PC-3 (cell line): Measurements from ENCODE around the gene NBAS. TPM values are rescaled to one million over a fixed set of nuclear protein-coding genes. Genes with fewer than 3 reads are reported as not detected.

ENCODE experiments used
- ATAC-seq: fragments of 200-7000 bp; cut with Tn5 transposase; 2 replicates; pipeline ENCODE4 v1.9.1; 2020; ENCODE audit warnings: mild to moderate bottlenecking, moderate library complexity
- BruUV-seq: library from RNA; stranded (reverse); fragments of 400-500 nt; replicated peaks from 2 replicates; lab custom pipeline; 2021; lab: Mats Ljungman, UMichigan
- CTCF ChIA-PET: fragments of 300-600 bp; sonication (Branson Sonifier 250); formaldehyde crosslinking; loops from one replicate; lab custom pipeline; 2022; ENCODE audit warnings: antibody characterized with exemption; lab: Charles Lee
- POLR2A ChIA-PET: fragments of 300-600 bp; sonication (Branson Sonifier 250); formaldehyde crosslinking; loops from one replicate; lab custom pipeline; 2022; ENCODE audit warnings: antibody characterized with exemption; ENCODE audit not compliant: unreplicated experiment; lab: Charles Lee
- DNase-seq: peaks from one replicate; pipeline ENCODE4 v3.0.0-alpha.2; 2015
- H2AFZ ChIP-seq: fragments of 300-600 bp; sonication (generic); 2 replicates; pipeline ENCODE4 v1.6.0; 2016; ENCODE audit warnings: antibody characterized with exemption, low read length
- H3F3A ChIP-seq: fragments of 300-600 bp; sonication (generic); one replicate; pipeline ENCODE4 v1.6.0; 2017; ENCODE audit warnings: antibody characterized with exemption, low read length, control low read depth, mild to moderate bottlenecking; ENCODE audit not compliant: unreplicated experiment
- H3K27ac ChIP-seq: fragments of 300-600 bp; sonication (generic); 2 replicates; pipeline ENCODE4 v1.5.1; 2016; ENCODE audit warnings: mild to moderate bottlenecking, low read length
- H3K27me3 ChIP-seq: fragments of 300-600 bp; sonication (generic); 2 replicates; pipeline ENCODE4 v1.6.1; 2016; ENCODE audit warnings: low read length, mixed read lengths
- H3K36me3 ChIP-seq: fragments of 300-600 bp; sonication (generic); 2 replicates; pipeline ENCODE4 v1.6.1; 2016; ENCODE audit warnings: low read depth, mixed run types, low read length, mixed read lengths
- H3K4me1 ChIP-seq: fragments of 300-600 bp; sonication (generic); 2 replicates; pipeline ENCODE4 v1.5.1; 2016; ENCODE audit warnings: low read length; ENCODE audit not compliant: insufficient read depth
- H3K4me2 ChIP-seq: fragments of 300-600 bp; sonication (generic); 2 replicates; pipeline ENCODE4 v1.6.0; 2016; ENCODE audit warnings: low read length
- H3K4me3 ChIP-seq: fragments of 300-600 bp; sonication (generic); 2 replicates; pipeline ENCODE4 v1.5.1; 2016; ENCODE audit warnings: mild to moderate bottlenecking, low read length, mixed read lengths
- H3K79me2 ChIP-seq: fragments of 300-600 bp; sonication (generic); 2 replicates; pipeline ENCODE4 v1.6.1; 2017; ENCODE audit warnings: low read length, mixed read lengths
- H3K9ac ChIP-seq: fragments of 300-600 bp; sonication (generic); 2 replicates; pipeline ENCODE4 v1.6.0; 2016; ENCODE audit warnings: mild to moderate bottlenecking, low read length
- H3K9me2 ChIP-seq: fragments of 300-600 bp; sonication (generic); replicated peaks from 2 replicates; pipeline ENCODE4 v1.6.1; 2016; ENCODE audit warnings: mixed run types, low read length, mixed read lengths
- H3K9me3 ChIP-seq: fragments of 300-600 bp; sonication (generic); 2 replicates; pipeline ENCODE4 v1.6.1; 2016; ENCODE audit warnings: low read length, mixed read lengths
- H4K20me1 ChIP-seq: fragments of 300-600 bp; sonication (generic); 2 replicates; pipeline ENCODE4 v1.6.1; 2016; ENCODE audit warnings: low read length, mixed read lengths
- CTCF ChIP-seq: fragments of 300-600 bp; sonication (generic); conservative IDR thresholded peaks from 2 replicates; pipeline ENCODE4 v1.5.1; 2017; ENCODE audit warnings: antibody characterized with exemption, low read depth, mild to moderate bottlenecking, low read length
- EZH2 ChIP-seq: fragments of 300-600 bp; sonication (generic); IDR thresholded peaks from one replicate; pipeline ENCODE4 v1.6.1; 2017; ENCODE audit warnings: antibody characterized with exemption, mild to moderate bottlenecking, low read length; ENCODE audit not compliant: unreplicated experiment
- EZH2phosphoT487 ChIP-seq: fragments of 300-600 bp; sonication (generic); IDR thresholded peaks from 2 replicates; pipeline ENCODE4 v1.6.1; 2018; ENCODE audit warnings: mild to moderate bottlenecking, antibody characterized with exemption, low read length, borderline replicate concordance
- intact Hi-C: fragments of 100-400 bp; cut with micrococcal nuclease; formaldehyde crosslinking; loops from 2 replicates; pipeline ENCODE4 v1.9.0; 2023
- total RNA-seq: library from RNA; depleted of rRNA; stranded (reverse); fragments of >200 nt; gene quantifications from 2 replicates; pipeline ENCODE4 v1.2.3, GENCODE V29; 2014

NBAS gene
- total RNA-seq, 1 experiment from 2014 or later: 37.2 TPM

DNA sequence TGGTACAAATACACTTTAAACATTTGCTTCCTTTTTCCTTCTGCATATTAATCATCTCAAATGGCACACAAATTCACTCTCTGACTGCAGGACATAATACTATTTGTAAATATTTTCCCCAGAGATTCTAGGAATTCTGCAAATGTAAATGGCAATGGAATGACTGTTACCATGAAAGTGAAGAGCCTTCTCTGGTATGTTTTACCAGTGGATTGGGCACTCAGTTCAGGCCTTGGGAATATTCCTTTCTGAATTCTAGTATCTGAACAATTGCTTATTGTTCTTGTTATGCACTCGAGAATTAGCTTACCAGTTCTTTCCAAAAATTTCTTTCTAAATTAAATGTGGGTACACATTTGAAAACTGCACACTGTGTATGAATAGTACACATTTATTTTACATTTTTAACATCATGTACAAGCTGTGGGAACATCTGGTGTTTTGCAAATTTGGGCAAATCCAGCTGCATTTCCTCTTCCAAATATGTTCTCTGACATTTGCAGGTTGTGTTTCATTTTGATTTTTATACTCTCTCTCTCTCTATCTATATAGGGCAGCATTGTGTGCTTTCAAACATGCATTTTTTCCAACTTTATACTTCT is 289.1 kb downstream of the NBAS start:
- Histone ChIP-seq H3K9ac (no peak overlapping the region), H2AFZ (no peak overlapping the region), H3K79me2 (no peaks in the 10 kb centered on the region), H3F3A (no peaks in the 10 kb centered on the region), H3K9me3 (no peaks in the 10 kb centered on the region), H4K20me1 (no peaks in the 10 kb centered on the region), H3K4me2 (no peak overlapping the region), H3K27me3 (no peaks in the 10 kb centered on the region), H3K36me3 (no peaks in the 10 kb centered on the region; the same call in 1 of the 2 replicates), H3K9me2 (no peaks in the 10 kb centered on the region), H3K4me3 (no peak overlapping the region), H3K27ac (no peak overlapping the region), H3K4me1 (no peaks in the 10 kb centered on the region)
- DNase-seq: no peak
- POLR2A ChIA-PET: no interaction called here
- intact Hi-C loops: no loop called here
- CTCF ChIA-PET: interaction anchor here (0.5 kb wide), 1 partner anchor 12 kb away, joined by 7 read pairs; no protein-coding TSS in a partner anchor
- ATAC-seq: no peak
- TF ChIP-seq EZH2 (no peak), CTCF (no peak), EZH2phosphoT487 (no peak)
- no TSS peak for BruUV-seq

- no peak overlapping the region for H2AFZ ChIP-seq
- no peaks in the 10 kb centered on the region for H3K4me1 ChIP-seq
- DNase-seq (peak; percentile 10), ATAC-seq (no peak)
- H3K4me2 ChIP-seq: no peak overlapping the region
- H3K27me3 ChIP-seq: no peaks in the 10 kb centered on the region
- H3K9ac ChIP-seq: no peak overlapping the region
- no peaks in the 10 kb centered on the region for H3F3A ChIP-seq
- no peak overlapping the region for H3K27ac ChIP-seq
- TF ChIP-seq EZH2 (no peak), EZH2phosphoT487 (no peak), CTCF (no peak)
- no peaks in the 10 kb centered on the region for H3K9me2 ChIP-seq
- H3K4me3 ChIP-seq: no peak overlapping the region
- no peaks in the 10 kb centered on the region for H3K79me2 ChIP-seq
- ChIA-PET POLR2A (no interaction called here), CTCF (no interaction called here)
- intact Hi-C loops: no loop called here
- H4K20me1 ChIP-seq: no peaks in the 10 kb centered on the region
- H3K36me3 ChIP-seq: no peaks in the 10 kb centered on the region
- no TSS peak for BruUV-seq
- H3K9me3 ChIP-seq: no peaks in the 10 kb centered on the region
These were observed 289.9 kb downstream of the NBAS start for GRCh38 chr2:15271276-15271675.

- H3K9me3 ChIP-seq: no peaks in the 10 kb centered on the region
- no peak overlapping the region for H2AFZ ChIP-seq
- H3K79me2 ChIP-seq: no peaks in the 10 kb centered on the region
- H3K27me3 ChIP-seq: no peaks in the 10 kb centered on the region
- TF ChIP-seq EZH2 (no peak), CTCF (0 out of 2 replicates have a peak, but pooled peaks have one; percentile 12), EZH2phosphoT487 (no peak)
- H3K27ac ChIP-seq: no peak overlapping the region
- no peaks in the 10 kb centered on the region for H3K9me2 ChIP-seq
- H3K4me2 ChIP-seq: no peak overlapping the region
- no TSS peak for BruUV-seq
- no peaks in the 10 kb centered on the region for H3F3A ChIP-seq
- no peak overlapping the region for H3K9ac ChIP-seq
- ATAC-seq: no peak
- no peaks in the 10 kb centered on the region for H4K20me1 ChIP-seq
- no peaks in the 10 kb centered on the region for H3K36me3 ChIP-seq
- no peaks in the 10 kb centered on the region for H3K4me1 ChIP-seq
- no peak overlapping the region for H3K4me3 ChIP-seq
- CTCF ChIA-PET: no interaction called here
- DNase-seq: no peak
- POLR2A ChIA-PET: no interaction called here
- intact Hi-C loops: no loop called here
These were observed 292.1 kb downstream of the NBAS start for GRCh38 chr2:15269043-15269442.
